Pancreas (tissue), 10 donors: ENCODE results near the gene OLFM4. TPM values are rescaled to one million over a fixed set of nuclear protein-coding genes. Genes with fewer than 3 reads are reported as not detected.

ENCODE experiments used
- ATAC-seq, 4 donors: fragments of 200-7000 bp; cut with Tn5 transposase; one replicate each; pipeline versions ENCODE4 v1.8.0 to v1.9.1; 2020; ENCODE audit warnings: mild to moderate bottlenecking in 4 of 4, moderate library complexity in 4 of 4
- DNase-seq, 6 donors: peaks; one replicate each; pipeline ENCODE4 v3.0.0-alpha.2; 2020
- FAIRE-seq: peaks from 2 replicates; lab custom pipeline; 2012; peaks lifted over from hg19 to GRCh38; lab: Jason Lieb, UNC
- H3K27ac ChIP-seq, 4 donors: fragments of 200-600 bp; sonication (generic); 1 replicate in 3 of 4; 2 replicates in 1 of 4; pipeline versions ENCODE4 v1.5.0 to v1.8.0; 2020
- H3K27me3 ChIP-seq, 4 donors: fragments of 200-600 bp; one replicate each; pipeline ENCODE4 v1.8.0; 2021
- H3K36me3 ChIP-seq, 3 donors: fragments of 200-600 bp; sonication (generic) in 1 of 3; one replicate each; pipeline versions ENCODE4 v1.5.0 to v1.8.0; 2020 to 2021
- H3K4me1 ChIP-seq, 3 donors: fragments of 200-600 bp; one replicate each; pipeline ENCODE4 v1.8.0; 2021
- H3K4me3 ChIP-seq, 4 donors: fragments of 200-600 bp; sonication (generic) in 2 of 4; one replicate each; pipeline versions ENCODE4 v1.5.0 to v1.8.0; 2020 to 2021
- H3K9me3 ChIP-seq, 4 donors: fragments of 200-600 bp; one replicate each; pipeline ENCODE4 v1.8.0; 2021
- CTCF ChIP-seq, 4 donors: fragments of 200-600 bp; sonication (generic) in 3 of 4; IDR thresholded peaks; one replicate each; pipeline versions ENCODE4 v1.5.0 to v1.8.0; 2021; ENCODE audit warnings: antibody characterized with exemption in 4 of 4
- whole genome bisulfite sequencing, 2 donors: extraction: QIAGEN DNeasy Blood & Tissue Kit; methylation state at CpG; one replicate each; pipeline ENCODE4 v1.1.7; 2013; 5-methylcytosine and 5-hydroxymethylcytosine counted together
- intact Hi-C, 3 donors: fragments of 100-400 bp; cut with DNase I; formaldehyde crosslinking; loops; one replicate each; pipeline versions ENCODE4 v1.11.1 to v1.14.2; 2022
- polyA plus RNA-seq, 2 donors: library from polyadenylated mRNA; stranded (reverse); fragments of 200-250 nt; gene quantifications; one replicate each; pipeline ENCODE4 v1.2.3, GENCODE V29; 2013
- total RNA-seq, 6 donors: library from RNA; stranded (reverse); fragmentation: NEBNext Ultra II Directional in 4 of 6; extraction: Animal tissue kit (Norgen Biotek cat#: 25700) in 4 of 6; gene quantifications; one replicate each; pipeline versions ENCODE4 v1.2.1 to v1.2.4, GENCODE V29; 2021 to 2023
- donor health status: healthy with polysubstance abuse.
- donor health status: DM: no; HTN: no; CAD: no; lungs with moderate emphysema.
- donor health status: DM: no; HTN: no; CAD: no.
- donor health status: control.
- donor health status: control.
- donor health status: Bipolar disorder and iron deficiency.
- donor health status: DM: yes; HTN: yes; CAD: no.
- donor health status: DM: no; HTN: no; CAD: no.
- donor health status: DM: no; HTN: no; CAD: no.
- donor health status: DM: yes; HTN: yes; CAD: no.

OLFM4 gene
- total and polyA plus RNA-seq, 8 donors = 8.0 to 4,667 (median 107) TPM

- FAIRE-seq = no peak
- H3K27ac ChIP-seq = peak overlapping the region in 2 of 4 donors; percentile 37 to 51
- H3K4me3 ChIP-seq = no peak overlapping the region
- H3K27me3 ChIP-seq = no peaks in the 10 kb centered on the region
- DNase-seq = peak in 3 of 6 donors; percentile 41 to 47 (median 42)
- intact Hi-C loops = no loop called here
- ATAC-seq = peak in 3 of 4 donors; percentile 25 to 58 (median 38)
- no peaks in the 10 kb centered on the region for H3K9me3 ChIP-seq
- H3K4me1 ChIP-seq = peaks cover 0 to 22% (median 7%) of the 10 kb centered on the region in 3 donors
- no peak for TF ChIP-seq CTCF (IDR thresholded peaks at IDR 0.05)
- no peaks in the 10 kb centered on the region for H3K36me3 ChIP-seq
These were observed 16.6 kb downstream of the OLFM4 start for GRCh38 chr13:53045189-53045588.

DNA sequence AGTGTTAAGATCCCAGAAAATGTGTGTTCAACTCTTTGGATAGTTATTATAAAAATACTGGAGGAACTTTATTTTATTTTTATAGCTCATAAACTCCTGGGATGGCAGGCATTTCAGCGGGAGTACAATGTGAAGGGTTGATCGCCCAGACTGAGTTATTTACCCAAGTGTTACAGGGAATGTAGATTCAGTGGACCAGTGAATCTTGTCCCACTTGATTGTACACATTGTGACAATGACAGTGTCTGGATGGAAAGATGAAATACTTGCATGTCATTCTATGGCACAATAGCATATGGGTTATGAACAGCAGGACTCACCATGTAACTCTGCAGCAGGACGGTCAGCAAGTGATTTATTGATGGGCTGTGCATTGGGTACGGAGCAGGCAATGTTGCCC is 20.3 kb downstream of the OLFM4 start:
- intact Hi-C loops = no loop called here
- WGBS, 2 donors = 93 to 97% methylated on average over 4 of the region's 4 CpGs
- Histone ChIP-seq H3K27ac (no peak overlapping the region), H3K27me3 (no peaks in the 10 kb centered on the region), H3K9me3 (no peaks in the 10 kb centered on the region), H3K4me3 (no peak overlapping the region), H3K36me3 (no peaks in the 10 kb centered on the region), H3K4me1 (peaks cover 2 to 21% (median 15%) of the 10 kb centered on the region in 3 donors)
- no peak for TF ChIP-seq CTCF (IDR thresholded peaks at IDR 0.05)
- DNase-seq (no peak), ATAC-seq (no peak), FAIRE-seq (no peak)

DNA sequence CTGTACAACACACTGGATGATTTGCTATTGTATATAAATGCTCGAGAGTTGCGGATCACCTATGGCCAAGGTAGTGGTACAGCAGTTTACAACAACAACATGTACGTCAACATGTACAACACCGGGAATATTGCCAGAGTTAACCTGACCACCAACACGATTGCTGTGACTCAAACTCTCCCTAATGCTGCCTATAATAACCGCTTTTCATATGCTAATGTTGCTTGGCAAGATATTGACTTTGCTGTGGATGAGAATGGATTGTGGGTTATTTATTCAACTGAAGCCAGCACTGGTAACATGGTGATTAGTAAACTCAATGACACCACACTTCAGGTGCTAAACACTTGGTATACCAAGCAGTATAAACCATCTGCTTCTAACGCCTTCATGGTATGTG is 21.5 kb downstream of the OLFM4 start:
- Histone ChIP-seq H3K27ac (no peak overlapping the region), H3K9me3 (no peaks in the 10 kb centered on the region), H3K4me1 (peaks cover 2 to 15% (median 10%) of the 10 kb centered on the region in 3 donors), H3K4me3 (no peak overlapping the region), H3K36me3 (no peaks in the 10 kb centered on the region), H3K27me3 (no peaks in the 10 kb centered on the region)
- no peak for TF ChIP-seq CTCF (IDR thresholded peaks at IDR 0.05)
- 94 to 98% methylated on average over 7 of the region's 7 CpGs for WGBS, 2 donors
- DNase-seq (no peak), FAIRE-seq (no peak), ATAC-seq (no peak)
- intact Hi-C loops = no loop called here

- WGBS, 2 donors = 9 to 11% methylated on average over 2 of the region's 2 CpGs
- no peaks in the 10 kb centered on the region for H3K9me3 ChIP-seq
- intact Hi-C loops = no loop called here
- no peaks in the 10 kb centered on the region for H3K27me3 ChIP-seq
- ATAC-seq = peak; percentile 68 to 97 (median 84)
- peak in 3 of 6 donors; percentile 54 to 81 (median 79) for DNase-seq
- H3K4me1 ChIP-seq = peaks cover 2 to 14% (median 8%) of the 10 kb centered on the region in 3 donors
- peak overlapping the region in 2 of 4 donors; percentile 0 to 46 for H3K27ac ChIP-seq
- H3K4me3 ChIP-seq = no peak overlapping the region
- FAIRE-seq = no peak
- TF ChIP-seq CTCF (IDR thresholded peaks at IDR 0.05) = no peak
- H3K36me3 ChIP-seq = no peaks in the 10 kb centered on the region
These were observed 24.1 kb downstream of the OLFM4 start for GRCh38 chr13:53052675-53053074.

- DNase-seq (no peak), ATAC-seq (no peak), FAIRE-seq (no peak)
- H3K27me3 ChIP-seq = no peaks in the 10 kb centered on the region
- no peak overlapping the region for H3K4me3 ChIP-seq
- no peak for TF ChIP-seq CTCF (IDR thresholded peaks at IDR 0.05)
- H3K4me1 ChIP-seq = peaks cover 2 to 14% (median 11%) of the 10 kb centered on the region in 3 donors
- 86 to 90% methylated on average over 4 of the region's 4 CpGs for WGBS, 2 donors
- no peaks in the 10 kb centered on the region for H3K36me3 ChIP-seq
- intact Hi-C loops = no loop called here
- no peak overlapping the region for H3K27ac ChIP-seq
- H3K9me3 ChIP-seq = no peaks in the 10 kb centered on the region
These were observed 26.0 kb downstream of the OLFM4 start for GRCh38 chr13:53054569-53054968.
